Activated T-cell treated with anti-CD3 and anti-CD28 coated beads, Interleukin-2, amount 50 U/mL, for 72 hours (primary cell): ENCODE data around the gene C2orf92. TPM values are rescaled to one million over a fixed set of nuclear protein-coding genes. Genes with fewer than 3 reads are reported as not detected.

Source experiments
- ATAC-seq, 2 donors: fragments of 150-1000 bp; cut with Tn5 transposase; replicated peaks in 1 of 2; 2 replicates each; pipeline ENCODE4 v1.10.0; 2021; ENCODE audit warnings: moderate library complexity in 2 of 2, mild to moderate bottlenecking in 1 of 2
- DNase-seq, 2 donors: peaks; one replicate each; pipeline ENCODE4 v3.0.0; 2021 to 2022; ENCODE audit warnings: mixed read lengths in 1 of 2
- H3K27ac Mint-ChIP-seq: one replicate; pipeline ENCODE4 v1.8.0; 2022; ENCODE audit warnings: mild to moderate bottlenecking, moderate library complexity, mixed read lengths
- H3K27me3 Mint-ChIP-seq: one replicate; pipeline ENCODE4 v1.8.0; 2022; ENCODE audit warnings: low read depth, mixed read lengths
- H3K36me3 Mint-ChIP-seq, 2 donors: one replicate each; pipeline ENCODE4 v1.8.0; 2022; ENCODE audit warnings: mixed read lengths in 2 of 2, mild to moderate bottlenecking in 1 of 2; ENCODE audit not compliant: insufficient read depth in 2 of 2
- H3K4me1 Mint-ChIP-seq: one replicate; pipeline ENCODE4 v1.8.0; 2022; ENCODE audit warnings: low read depth, mixed read lengths
- H3K4me3 Mint-ChIP-seq, 2 donors: one replicate each; pipeline ENCODE4 v1.8.0; 2022; ENCODE audit warnings: mild to moderate bottlenecking in 2 of 2, mixed read lengths in 2 of 2, moderate library complexity in 2 of 2
- H3K9me3 Mint-ChIP-seq, 2 donors: one replicate each; pipeline ENCODE4 v1.8.0; 2022; ENCODE audit warnings: mixed read lengths in 2 of 2
- total RNA-seq, 2 donors: library from RNA; stranded (reverse); gene quantifications; one replicate each; pipeline ENCODE4 v1.2.3, GENCODE V29; 2022

The C2orf92 gene
- total RNA-seq, 2 donors from 2014 or later: 15.2 to 18.0 TPM

DNA sequence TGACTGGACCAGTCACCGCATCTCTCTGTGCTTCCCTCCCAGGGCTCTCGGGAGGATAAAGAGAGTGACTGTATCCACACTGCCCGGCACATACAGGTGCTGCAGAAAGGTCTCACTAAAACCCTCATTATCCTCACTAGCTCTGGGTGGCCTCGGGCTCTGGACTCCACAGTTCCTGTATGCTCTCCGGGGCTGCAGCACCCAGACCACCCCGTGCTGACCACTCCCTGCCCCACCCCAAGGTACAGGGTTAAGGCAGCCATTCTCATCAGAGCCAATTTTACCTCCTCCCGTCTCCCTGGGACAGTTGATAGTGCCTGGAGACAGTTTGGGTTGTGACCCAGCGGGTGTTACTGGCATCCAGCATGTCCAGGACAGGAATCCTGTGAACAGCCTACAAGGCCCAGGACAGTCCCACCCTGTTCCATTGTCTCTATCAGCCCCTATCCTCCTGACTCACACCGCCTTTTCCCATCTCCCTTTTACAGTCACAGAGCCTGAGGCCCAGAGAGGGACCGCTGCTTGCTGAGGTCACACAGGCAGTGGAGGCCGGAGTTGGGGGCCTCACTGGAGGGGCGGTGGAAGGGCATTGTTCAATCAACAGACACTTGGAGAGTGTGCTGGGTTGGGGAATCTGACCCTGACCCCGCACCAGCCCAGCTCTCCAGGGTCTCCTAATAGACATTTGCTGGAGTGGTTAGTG is 45.6 kb downstream of the C2orf92 start:
- peaks cover 7 to 17% of the 10 kb centered on the region in 2 donors for H3K36me3 Mint-ChIP-seq

DNA sequence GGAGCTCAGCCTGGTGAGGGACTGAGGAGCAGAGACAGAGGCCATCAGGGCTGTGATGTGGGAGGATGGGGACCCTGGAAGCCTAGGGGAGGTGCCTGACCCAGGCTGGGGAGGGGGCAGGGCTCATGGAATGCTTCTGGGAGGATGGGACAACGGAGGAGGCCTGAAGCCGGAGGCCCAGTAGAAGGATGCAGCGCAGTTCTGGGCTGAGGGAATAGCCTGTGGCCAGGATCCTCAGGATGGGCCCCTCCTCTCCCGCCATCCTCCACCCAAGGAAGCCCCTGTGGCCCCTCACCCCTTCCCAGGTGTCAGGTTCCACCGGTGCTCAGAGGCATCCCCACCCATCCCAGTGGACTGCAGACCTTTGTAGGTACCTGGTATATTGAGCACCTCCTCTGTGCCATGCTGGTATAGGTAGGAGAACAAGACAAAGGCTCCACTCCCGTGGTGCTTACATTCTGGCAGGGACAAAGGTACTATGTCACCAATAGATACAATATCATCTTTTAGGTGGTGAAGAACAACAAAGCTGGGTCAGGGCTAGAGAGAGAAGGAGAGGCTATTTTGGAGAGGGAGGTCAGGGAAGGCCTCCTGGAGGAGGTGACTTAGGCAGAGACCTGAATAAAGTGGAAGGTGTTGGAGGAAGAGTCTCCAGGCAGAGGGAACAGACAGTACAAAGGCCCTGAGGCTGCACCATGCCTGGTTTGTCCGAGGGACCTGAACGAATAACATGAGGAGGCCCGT is 46.6 kb downstream of the C2orf92 start:
- H3K27me3 Mint-ChIP-seq: no peaks in the 10 kb centered on the region
- peak overlapping the region; percentile 97 for H3K27ac Mint-ChIP-seq
- ATAC-seq: no peak
- H3K36me3 Mint-ChIP-seq: peaks cover 7 to 26% of the 10 kb centered on the region in 2 donors
- peaks cover 96% of the 10 kb centered on the region for H3K4me1 Mint-ChIP-seq
- peak overlapping the region; percentile 93 to 96 for H3K4me3 Mint-ChIP-seq
- no peaks in the 10 kb centered on the region for H3K9me3 Mint-ChIP-seq
- no peak for DNase-seq

More for the DNA sequence above, 45.6 kb downstream of the C2orf92 start:
- Mint-ChIP-seq H3K9me3 (no peaks in the 10 kb centered on the region), H3K27me3 (no peaks in the 10 kb centered on the region), H3K27ac (peak overlapping the region; percentile 97), H3K4me3 (peak overlapping the region; percentile 93 to 96), H3K4me1 (peaks cover 96% of the 10 kb centered on the region)
- DNase-seq (no peak), ATAC-seq (peak in 1 of 2 donors; percentile 22)

DNA sequence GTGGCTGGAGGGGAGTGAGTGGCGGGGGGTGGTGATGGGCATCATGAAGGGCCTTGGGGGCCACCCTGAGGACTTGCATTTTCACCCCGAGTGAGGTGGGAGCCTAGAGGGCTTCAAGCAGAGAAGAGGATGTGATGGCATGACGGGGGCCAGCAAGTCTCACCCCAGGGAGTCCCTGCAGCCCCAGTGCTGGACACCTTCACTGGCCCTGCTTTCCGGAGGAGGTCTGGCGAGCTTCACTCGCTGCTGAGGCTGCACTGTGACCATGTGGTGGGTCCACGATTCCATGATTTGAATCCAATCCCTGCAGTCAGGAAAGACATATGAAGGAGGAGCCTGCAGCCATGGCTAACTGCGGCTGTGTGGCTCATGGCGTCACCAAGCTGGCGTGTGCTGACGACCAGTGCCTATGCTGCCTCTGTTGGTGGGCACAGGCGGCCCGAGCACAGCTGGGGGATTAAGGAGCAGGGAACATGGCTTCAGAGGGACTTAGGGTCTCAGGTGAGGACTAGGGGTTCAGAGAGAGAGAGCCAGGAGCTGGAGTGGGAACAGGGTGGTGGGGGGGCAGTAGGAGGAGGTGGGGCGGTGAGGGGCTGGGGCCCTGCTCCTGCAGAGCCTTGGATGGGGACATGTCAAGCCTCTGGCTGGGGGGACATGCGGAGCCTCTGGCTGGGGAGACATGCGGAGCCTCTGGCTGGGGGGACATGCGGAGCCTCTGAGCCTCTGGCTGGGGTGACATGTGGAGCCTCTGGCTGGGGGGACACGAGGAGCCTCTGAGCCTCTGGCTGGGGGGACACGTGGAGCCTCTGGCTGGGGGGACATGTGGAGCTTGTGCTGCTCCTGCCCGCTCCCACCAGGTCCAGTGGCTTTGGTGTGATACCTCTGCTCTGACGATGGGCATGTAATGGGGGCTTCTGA is 47.4 kb downstream of the C2orf92 start:
- peaks cover 7 to 26% of the 10 kb centered on the region in 2 donors for H3K36me3 Mint-ChIP-seq
- no peak for ATAC-seq
- no peaks in the 10 kb centered on the region for H3K27me3 Mint-ChIP-seq
- DNase-seq: no peak
- H3K9me3 Mint-ChIP-seq: no peaks in the 10 kb centered on the region
- H3K4me3 Mint-ChIP-seq: peak overlapping the region; percentile 93 to 96
- peak overlapping the region; percentile 97 for H3K27ac Mint-ChIP-seq
- peaks cover 96% of the 10 kb centered on the region for H3K4me1 Mint-ChIP-seq

DNA sequence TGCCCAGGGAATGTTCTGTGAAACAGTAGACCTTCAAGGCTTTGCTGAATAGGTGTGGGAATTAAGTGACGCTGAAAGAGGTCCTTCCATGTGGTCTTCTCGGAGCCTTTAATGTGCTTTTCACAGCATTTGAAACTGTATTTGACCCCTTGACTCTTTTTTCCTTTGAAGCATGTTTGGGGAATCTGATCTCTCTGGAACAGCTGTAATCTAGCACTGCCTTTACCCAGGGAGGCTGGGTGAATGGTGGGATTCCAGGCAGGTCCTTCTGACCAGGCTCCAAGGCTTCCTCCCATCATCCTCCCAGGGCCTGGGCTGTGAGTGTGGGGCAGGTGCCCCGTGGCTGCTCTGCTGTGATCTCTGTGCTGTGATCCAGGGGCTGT is 48.1 kb downstream of the C2orf92 start:
- no peak for DNase-seq
- Mint-ChIP-seq H3K4me3 (peak overlapping the region; percentile 93 to 96), H3K27ac (peak overlapping the region; percentile 91), H3K27me3 (no peaks in the 10 kb centered on the region), H3K36me3 (peaks cover 7 to 30% of the 10 kb centered on the region in 2 donors), H3K9me3 (no peaks in the 10 kb centered on the region), H3K4me1 (peaks cover 93% of the 10 kb centered on the region)
- ATAC-seq: no peak

DNA sequence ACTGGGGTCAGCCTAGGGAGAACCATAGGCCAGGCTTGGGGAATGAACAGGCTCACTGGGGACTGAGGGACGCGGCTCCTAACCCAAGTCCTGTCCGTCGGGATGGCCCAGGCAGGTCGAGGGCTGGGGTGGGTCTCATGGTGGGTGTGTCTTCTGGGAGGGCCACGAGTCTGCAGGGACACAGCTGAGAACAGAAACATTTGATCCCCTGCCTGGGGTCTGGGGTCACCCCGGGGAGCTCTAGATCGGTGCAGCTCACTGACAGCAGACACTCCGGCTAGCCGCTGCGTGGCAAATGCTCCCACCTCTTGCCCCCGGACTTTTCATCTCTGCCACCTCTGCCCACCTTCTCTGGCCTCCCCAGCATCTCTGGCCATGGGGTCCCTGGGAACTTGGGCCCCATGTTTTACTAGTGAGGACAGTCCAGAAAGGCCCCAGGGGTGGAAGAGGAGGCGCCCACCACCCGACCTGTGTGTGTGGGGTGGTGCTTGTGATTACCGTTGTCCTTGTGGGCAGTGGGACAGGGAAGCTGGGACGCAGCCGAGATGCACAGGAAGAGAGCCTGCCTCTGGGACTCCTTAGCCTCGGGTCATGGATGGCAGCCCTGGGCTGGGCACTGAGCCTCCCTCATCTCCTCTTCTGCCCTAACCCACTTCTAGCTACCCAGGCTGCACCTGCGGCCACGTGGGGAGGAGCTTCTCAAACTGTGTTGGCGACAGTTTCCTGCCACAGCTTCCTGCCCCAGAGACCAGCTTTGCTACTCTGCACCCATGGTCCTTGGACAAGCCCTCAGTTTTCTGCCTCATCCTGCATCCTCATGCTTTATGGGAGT is 48.8 kb downstream of the C2orf92 start:
- Mint-ChIP-seq H3K27ac (peak overlapping the region; percentile 91), H3K27me3 (no peaks in the 10 kb centered on the region), H3K4me1 (peaks cover 92% of the 10 kb centered on the region), H3K36me3 (peaks cover 7 to 35% of the 10 kb centered on the region in 2 donors), H3K9me3 (no peaks in the 10 kb centered on the region), H3K4me3 (peak overlapping the region; percentile 93 to 96)
- DNase-seq (peak; percentile 78 to 79), ATAC-seq (peak; percentile 80)

DNA sequence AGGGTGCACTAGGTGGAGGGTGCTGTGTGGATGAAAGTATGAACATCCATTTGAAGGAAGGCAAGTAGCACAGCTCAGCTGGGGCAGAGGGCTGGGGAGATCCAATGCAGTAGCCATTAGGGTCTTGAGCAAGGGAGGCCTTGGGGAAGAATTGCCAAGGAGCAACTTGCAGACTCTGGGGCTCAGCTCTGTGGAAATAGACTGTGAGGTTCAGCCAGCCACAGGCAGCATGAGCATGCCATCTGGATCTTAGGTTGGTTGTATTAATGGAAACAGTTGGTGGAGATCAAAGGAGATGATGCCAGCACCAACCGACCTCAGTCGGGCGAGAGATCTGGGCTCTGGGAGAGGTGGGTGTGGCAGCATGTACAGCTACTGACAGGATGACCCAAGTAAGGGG is 49.4 kb downstream of the C2orf92 start:
- peak overlapping the region; percentile 91 for H3K27ac Mint-ChIP-seq
- peaks cover 6 to 36% of the 10 kb centered on the region in 2 donors for H3K36me3 Mint-ChIP-seq
- no peaks in the 10 kb centered on the region for H3K27me3 Mint-ChIP-seq
- H3K9me3 Mint-ChIP-seq: no peaks in the 10 kb centered on the region
- H3K4me1 Mint-ChIP-seq: peaks cover 91% of the 10 kb centered on the region
- peak; percentile 4 to 16 for ATAC-seq
- H3K4me3 Mint-ChIP-seq: peak overlapping the region; percentile 93 to 96
- no peak for DNase-seq

DNA sequence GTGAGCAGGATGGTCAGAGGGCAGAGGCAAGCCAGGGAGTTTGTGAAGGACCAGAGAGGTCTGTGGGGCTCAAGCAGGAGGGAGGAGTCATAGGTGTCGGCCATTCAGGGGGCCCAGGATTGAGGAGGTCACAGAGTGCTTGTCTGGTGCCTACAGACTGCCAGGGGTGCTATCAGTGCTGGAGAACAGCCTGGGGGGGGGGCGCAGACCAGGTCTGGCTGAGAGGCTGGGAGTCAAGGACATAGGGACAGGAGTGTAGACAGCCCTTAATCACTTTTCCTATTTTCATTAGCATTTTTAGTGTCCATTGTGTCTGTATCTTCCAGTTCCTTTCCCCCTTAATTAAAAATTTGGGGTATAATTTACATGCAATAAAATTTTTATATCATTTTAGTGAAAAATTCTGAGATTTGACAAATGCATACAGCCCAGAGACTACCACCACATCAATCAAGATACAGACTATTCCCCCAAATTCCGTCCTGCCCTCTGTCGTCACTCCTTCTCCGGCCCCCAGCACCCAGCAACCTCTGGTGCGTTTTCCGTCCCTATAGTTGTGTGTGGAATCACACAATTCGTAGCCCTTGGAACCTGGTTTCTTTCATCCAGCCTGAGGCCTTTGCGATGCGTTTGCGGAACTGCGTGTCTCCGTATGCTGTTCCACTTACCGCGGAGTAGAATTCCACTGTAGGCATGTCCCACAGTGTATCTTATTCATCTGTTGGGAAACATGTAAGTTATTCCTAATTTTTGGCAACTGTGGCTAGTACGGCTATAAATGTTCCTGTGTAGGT is 50.0 kb downstream of the C2orf92 start:
- H3K4me3 Mint-ChIP-seq: peak overlapping the region; percentile 93 to 96
- no peak for DNase-seq
- peaks cover 5 to 36% of the 10 kb centered on the region in 2 donors for H3K36me3 Mint-ChIP-seq
- H3K9me3 Mint-ChIP-seq: no peaks in the 10 kb centered on the region
- no peaks in the 10 kb centered on the region for H3K27me3 Mint-ChIP-seq
- no peak for ATAC-seq
- H3K27ac Mint-ChIP-seq: peak overlapping the region; percentile 91
- H3K4me1 Mint-ChIP-seq: peaks cover 85% of the 10 kb centered on the region

DNA sequence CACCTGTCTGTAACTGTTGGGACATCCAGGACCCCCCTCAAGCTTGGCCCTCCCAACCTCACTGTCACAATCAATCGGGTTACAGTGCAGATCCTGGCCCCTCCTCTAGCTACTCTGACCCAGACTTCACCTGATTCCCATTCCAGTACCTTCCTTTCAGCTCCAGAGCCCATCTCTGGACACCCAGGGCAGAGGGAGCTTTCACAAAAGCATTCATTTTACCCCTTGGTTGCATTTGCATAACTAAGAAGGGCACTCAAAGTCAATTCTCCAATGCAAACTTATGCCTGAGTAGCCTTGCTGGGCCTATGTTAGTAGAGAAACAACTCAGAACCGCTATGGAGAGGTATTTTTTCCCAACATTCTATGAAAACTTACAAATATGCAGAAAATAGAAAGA is 51.2 kb downstream of the C2orf92 start:
- ATAC-seq (no peak), DNase-seq (no peak)
- H3K4me3 Mint-ChIP-seq: peak overlapping the region; percentile 57 to 96
- peaks cover 9 to 41% of the 10 kb centered on the region in 2 donors for H3K36me3 Mint-ChIP-seq
- H3K27ac Mint-ChIP-seq: peak overlapping the region; percentile 64
- no peaks in the 10 kb centered on the region for H3K9me3 Mint-ChIP-seq
- H3K4me1 Mint-ChIP-seq: peaks cover 83% of the 10 kb centered on the region
- H3K27me3 Mint-ChIP-seq: no peaks in the 10 kb centered on the region

DNA sequence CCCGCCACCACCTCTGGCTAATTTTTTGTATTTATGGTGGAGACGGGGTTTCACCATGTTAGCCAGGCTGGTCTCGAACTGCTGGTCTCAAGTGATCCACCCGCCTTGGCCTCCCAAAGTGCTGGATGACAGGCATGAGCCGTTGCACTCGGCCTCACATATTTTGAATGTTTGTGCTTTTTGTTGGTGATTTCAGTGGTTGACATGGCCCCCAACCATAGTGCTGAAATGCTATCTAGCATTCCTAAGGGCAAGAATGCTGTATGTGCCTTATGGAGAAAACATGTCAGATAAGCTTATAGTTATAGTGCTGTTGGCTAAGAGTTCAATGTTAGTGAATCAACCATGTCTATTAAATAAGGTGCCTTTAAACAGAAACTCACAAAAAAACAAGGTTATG is 52.7 kb downstream of the C2orf92 start:
- no peaks in the 10 kb centered on the region for H3K27me3 Mint-ChIP-seq
- peaks cover 0 to 1% of the 10 kb centered on the region in 2 donors for H3K9me3 Mint-ChIP-seq
- no peak for ATAC-seq
- no peak overlapping the region for H3K4me3 Mint-ChIP-seq
- peak overlapping the region; percentile 85 for H3K27ac Mint-ChIP-seq
- H3K36me3 Mint-ChIP-seq: peaks cover 12 to 54% of the 10 kb centered on the region in 2 donors
- H3K4me1 Mint-ChIP-seq: peaks cover 81% of the 10 kb centered on the region
- no peak for DNase-seq

DNA sequence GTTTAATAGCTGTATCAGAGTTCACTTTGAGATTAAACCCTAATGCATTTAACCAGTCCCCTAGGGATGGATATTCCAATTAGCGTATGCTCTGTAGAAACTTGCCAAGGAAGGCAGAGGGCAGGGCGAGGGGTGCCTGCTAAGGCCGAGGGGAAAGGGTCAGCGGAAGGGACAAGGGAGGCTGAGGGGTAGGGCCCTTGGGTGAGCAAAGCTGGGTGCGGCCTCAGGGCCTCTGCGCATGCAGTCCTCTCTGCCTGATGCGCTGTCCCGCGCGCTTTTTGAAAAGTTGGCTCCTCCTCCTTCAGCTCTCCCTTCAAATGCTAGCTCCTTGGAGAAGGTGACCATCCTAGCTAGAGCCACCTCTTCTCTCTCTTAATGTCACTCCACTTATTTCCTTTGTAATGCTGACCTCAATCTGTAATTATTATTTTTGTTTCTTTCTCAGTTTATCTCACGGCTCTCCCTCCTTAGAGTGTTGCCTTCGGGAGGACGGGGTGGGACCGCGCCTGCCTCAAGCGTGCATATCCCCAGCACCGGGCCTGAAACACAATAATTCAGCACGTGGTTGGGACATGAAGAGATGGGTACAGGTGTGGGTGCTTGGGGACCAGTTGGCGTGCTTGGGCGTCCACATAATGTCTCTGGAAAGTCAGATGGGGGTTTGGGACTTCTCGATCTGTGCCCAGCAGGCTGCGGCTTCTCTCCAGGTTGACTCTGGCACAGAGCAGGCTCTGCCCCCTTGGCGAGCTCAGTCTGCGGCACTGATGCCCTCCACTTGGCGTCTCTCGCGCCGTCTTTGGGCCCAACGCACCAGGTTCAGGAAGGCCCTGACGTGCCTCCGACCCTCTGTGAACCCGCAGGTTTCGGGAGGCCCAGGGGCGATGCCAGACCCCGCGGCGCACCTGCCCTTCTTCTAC is 53.9 kb downstream of the C2orf92 start:
- H3K27me3 Mint-ChIP-seq: no peaks in the 10 kb centered on the region
- peaks cover 24 to 66% of the 10 kb centered on the region in 2 donors for H3K36me3 Mint-ChIP-seq
- peak overlapping the region; percentile 85 for H3K27ac Mint-ChIP-seq
- no peak for DNase-seq
- H3K4me3 Mint-ChIP-seq: no peak overlapping the region
- H3K9me3 Mint-ChIP-seq: peaks cover 0 to 1% of the 10 kb centered on the region in 2 donors
- no peak for ATAC-seq
- peaks cover 81% of the 10 kb centered on the region for H3K4me1 Mint-ChIP-seq

DNA sequence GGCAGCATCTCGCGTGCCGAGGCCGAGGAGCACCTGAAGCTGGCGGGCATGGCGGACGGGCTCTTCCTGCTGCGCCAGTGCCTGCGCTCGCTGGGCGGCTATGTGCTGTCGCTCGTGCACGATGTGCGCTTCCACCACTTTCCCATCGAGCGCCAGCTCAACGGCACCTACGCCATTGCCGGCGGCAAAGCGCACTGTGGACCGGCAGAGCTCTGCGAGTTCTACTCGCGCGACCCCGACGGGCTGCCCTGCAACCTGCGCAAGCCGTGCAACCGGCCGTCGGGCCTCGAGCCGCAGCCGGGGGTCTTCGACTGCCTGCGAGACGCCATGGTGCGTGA is 54.5 kb downstream of the C2orf92 start:
- no peak for ATAC-seq
- Mint-ChIP-seq H3K4me3 (no peak overlapping the region), H3K27ac (no peak overlapping the region), H3K9me3 (peaks cover 0 to 1% of the 10 kb centered on the region in 2 donors), H3K4me1 (peaks cover 78% of the 10 kb centered on the region), H3K36me3 (peaks cover 27 to 67% of the 10 kb centered on the region in 2 donors), H3K27me3 (no peaks in the 10 kb centered on the region)
- no peak for DNase-seq
